Trophoblast cell (in vitro differentiated cells and primary cell): ENCODE data around the gene ZNF79.

Source experiments
- DNase-seq, 2 donors: peaks; one replicate each; pipeline ENCODE4 v3.0.0-alpha.2; 2016
- H2AFZ ChIP-seq: 2 replicates; pipeline ENCODE4 v1.6.1; 2013; ENCODE audit warnings: low read length, moderate library complexity, mild to moderate bottlenecking; ENCODE audit not compliant: insufficient read depth, poor library complexity
- H2AK5ac ChIP-seq: 2 replicates; pipeline ENCODE4 v1.6.1; 2013; ENCODE audit warnings: mild to moderate bottlenecking, low read length
- H2BK120ac ChIP-seq: 2 replicates; pipeline ENCODE4 v1.6.1; 2013; ENCODE audit warnings: low read length, mild to moderate bottlenecking, moderate library complexity; ENCODE audit not compliant: insufficient read depth, poor library complexity
- H2BK12ac ChIP-seq: 2 replicates; pipeline ENCODE4 v1.6.1; 2013; ENCODE audit warnings: mild to moderate bottlenecking, low read length, moderate library complexity
- H2BK5ac ChIP-seq: 2 replicates; pipeline ENCODE4 v1.6.1; 2013; ENCODE audit warnings: low read length, low read depth, moderate library complexity, mild to moderate bottlenecking; ENCODE audit not compliant: poor library complexity
- H3K14ac ChIP-seq: 2 replicates; pipeline ENCODE4 v1.6.1; 2013; ENCODE audit warnings: mild to moderate bottlenecking, low read length
- H3K18ac ChIP-seq: 2 replicates; pipeline ENCODE4 v1.6.1; 2013; ENCODE audit warnings: mild to moderate bottlenecking, low read length
- H3K23ac ChIP-seq: 2 replicates; pipeline ENCODE4 v1.6.1; 2013; ENCODE audit warnings: low read length
- H3K27ac ChIP-seq: 2 replicates; pipeline ENCODE4 v1.5.1; 2013; ENCODE audit warnings: low read depth, mild to moderate bottlenecking, inconsistent platforms, low read length, moderate library complexity
- H3K27me3 ChIP-seq: 2 replicates; pipeline ENCODE4 v1.6.1; 2013; ENCODE audit warnings: inconsistent platforms, mild to moderate bottlenecking, low read length, moderate library complexity; ENCODE audit not compliant: insufficient read depth
- H3K36me3 ChIP-seq, 2 experiments: 1 replicate in 1 of 2; 2 replicates in 1 of 2; pipeline ENCODE4 v1.6.1; 2013; ENCODE audit warnings: low read length in 2 of 2, mild to moderate bottlenecking in 2 of 2, moderate library complexity in 1 of 2; ENCODE audit not compliant: insufficient read depth in 2 of 2, control insufficient read depth in 1 of 2
- H3K4ac ChIP-seq: 2 replicates; pipeline ENCODE4 v1.6.1; 2013; ENCODE audit warnings: low read depth, mild to moderate bottlenecking, low read length, moderate library complexity
- H3K4me1 ChIP-seq, 2 experiments: 1 replicate in 1 of 2; 2 replicates in 1 of 2; pipeline ENCODE4 v1.6.1; 2013; ENCODE audit warnings: low read length in 2 of 2, mild to moderate bottlenecking in 2 of 2, moderate library complexity in 1 of 2; ENCODE audit not compliant: insufficient read depth in 2 of 2, control insufficient read depth in 1 of 2
- H3K4me2 ChIP-seq: 2 replicates; pipeline ENCODE4 v1.6.1; 2013; ENCODE audit warnings: inconsistent platforms, mild to moderate bottlenecking, low read length, moderate library complexity
- H3K4me3 ChIP-seq: 2 replicates; pipeline ENCODE4 v1.5.1; 2013; ENCODE audit warnings: mild to moderate bottlenecking, low read depth, low read length, inconsistent platforms
- H3K79me1 ChIP-seq: one replicate; pipeline ENCODE4 v1.6.1; 2013; ENCODE audit warnings: low read length
- H3K79me2 ChIP-seq: 2 replicates; pipeline ENCODE4 v1.6.1; 2013; ENCODE audit warnings: low read length, mild to moderate bottlenecking; ENCODE audit not compliant: control insufficient read depth, insufficient read depth, poor library complexity
- H3K9ac ChIP-seq: 2 replicates; pipeline ENCODE4 v1.6.1; 2013; ENCODE audit warnings: mild to moderate bottlenecking, low read length
- H3K9me3 ChIP-seq: 2 replicates; pipeline ENCODE4 v1.6.1; 2013; ENCODE audit warnings: low read depth, mild to moderate bottlenecking, control low read depth, inconsistent platforms, low read length; ENCODE audit not compliant: insufficient read depth
- H4K12ac ChIP-seq: 2 replicates; pipeline ENCODE4 v1.6.1; 2013; ENCODE audit warnings: low read depth, mild to moderate bottlenecking, low read length, moderate library complexity
- H4K8ac ChIP-seq: 2 replicates; pipeline ENCODE4 v1.6.1; 2013; ENCODE audit warnings: low read depth, mild to moderate bottlenecking, low read length, moderate library complexity
- H4K91ac ChIP-seq: one replicate; pipeline ENCODE4 v1.6.1; 2013; ENCODE audit warnings: low read depth, mild to moderate bottlenecking, low read length, moderate library complexity
- WGBS: extraction: QIAGEN DNeasy Blood & Tissue Kit; methylation state at CpG from one replicate; pipeline ENCODE4 v1.1.7; 2013; ENCODE audit warnings: missing lambda C conversion rate; ENCODE audit not compliant: insufficient read length, insufficient coverage; ENCODE audit errors: extremely low coverage; 5-methylcytosine and 5-hydroxymethylcytosine counted together

The ZNF79 gene

DNA sequence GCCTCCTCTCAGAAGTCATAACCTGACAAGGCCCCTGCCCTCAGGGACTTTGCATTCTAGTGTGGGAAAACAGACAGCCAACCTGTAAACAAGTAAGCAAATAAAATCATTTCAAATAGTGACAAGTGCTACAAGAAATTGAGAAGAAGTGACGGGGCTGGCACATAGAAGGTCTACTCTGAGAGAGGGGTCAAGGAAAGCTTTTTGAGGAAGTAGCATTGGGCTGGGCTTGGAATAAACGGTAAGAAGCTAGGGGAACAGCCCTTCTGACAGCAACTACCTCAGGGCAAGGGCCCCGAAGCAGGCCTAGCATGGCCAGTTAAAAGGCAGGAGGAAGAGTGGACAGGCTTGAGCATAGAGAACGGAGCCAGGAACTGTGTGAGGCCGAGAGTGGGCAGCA, 32.0 kb upstream of the ZNF79 start:
- Histone ChIP-seq H3K4me3 (no peak overlapping the region), H3K79me2 (peaks cover 2% of the 10 kb centered on the region), H3K14ac (peak overlapping the region; percentile 18), H3K9ac (no peak overlapping the region), H2BK5ac (peak overlapping the region; percentile 1), H3K9me3 (no peaks in the 10 kb centered on the region), H2BK120ac (peak overlapping the region; percentile 77), H2AFZ (no peak overlapping the region), H2BK12ac (peak overlapping the region; percentile 50), H4K12ac (no peak overlapping the region), H3K27me3 (no peaks in the 10 kb centered on the region), H3K36me3 (no peaks in the 10 kb centered on the region), H3K27ac (no peak overlapping the region), H3K4me1 (peaks cover 31 to 40% of the 10 kb centered on the region in 2 experiments), H3K4me2 (no peak overlapping the region), H2AK5ac (no peak overlapping the region), H4K91ac (peak overlapping the region; percentile 88), H3K18ac (no peak overlapping the region), H3K79me1 (peaks cover 27% of the 10 kb centered on the region), H3K23ac (no peak overlapping the region), H4K8ac (no peak overlapping the region), H3K4ac (no peak overlapping the region)
- WGBS, result no CpG with 5 or more reads among the region's 5 CpGs
- no peak for DNase-seq

DNA sequence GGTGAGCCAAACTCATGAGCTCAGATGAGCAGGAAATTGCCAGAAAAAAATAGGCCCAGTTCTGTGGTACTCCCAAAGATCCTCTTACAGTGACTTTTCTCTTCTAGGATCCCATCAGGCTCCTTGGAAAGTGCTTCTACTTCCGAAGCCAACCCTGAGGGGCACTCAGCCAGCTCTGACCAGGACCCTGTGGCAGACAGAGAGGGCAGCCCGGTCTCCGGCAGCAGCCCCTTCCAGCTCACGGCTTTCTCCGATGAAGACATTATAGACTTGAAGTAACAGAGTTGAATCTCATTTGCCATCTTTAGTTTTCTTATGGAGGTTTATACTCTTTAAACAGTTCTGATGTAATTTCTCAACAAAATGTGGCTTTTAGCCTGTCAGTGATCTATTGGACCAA, 31.2 kb upstream of the ZNF79 start:
- Histone ChIP-seq H3K27me3 (no peaks in the 10 kb centered on the region), H3K4ac (no peak overlapping the region), H3K4me3 (no peak overlapping the region), H4K91ac (peak overlapping the region; percentile 88), H3K23ac (no peak overlapping the region), H4K12ac (no peak overlapping the region), H2BK5ac (peak overlapping the region; percentile 60), H3K14ac (no peak overlapping the region), H3K4me1 (peaks cover 28 to 38% of the 10 kb centered on the region in 2 experiments), H3K9ac (no peak overlapping the region), H3K79me2 (peaks cover 9% of the 10 kb centered on the region), H3K4me2 (no peak overlapping the region), H2BK12ac (peak overlapping the region; percentile 95), H3K36me3 (no peaks in the 10 kb centered on the region), H4K8ac (peak overlapping the region; percentile 61), H3K27ac (no peak overlapping the region), H3K79me1 (peaks cover 31% of the 10 kb centered on the region), H2AK5ac (peak overlapping the region; percentile 80), H2BK120ac (peak overlapping the region; percentile 77), H3K18ac (no peak overlapping the region), H3K9me3 (no peaks in the 10 kb centered on the region), H2AFZ (no peak overlapping the region)
- WGBS, result no CpG with 5 or more reads among the region's 5 CpGs
- DNase-seq, result no peak

DNA sequence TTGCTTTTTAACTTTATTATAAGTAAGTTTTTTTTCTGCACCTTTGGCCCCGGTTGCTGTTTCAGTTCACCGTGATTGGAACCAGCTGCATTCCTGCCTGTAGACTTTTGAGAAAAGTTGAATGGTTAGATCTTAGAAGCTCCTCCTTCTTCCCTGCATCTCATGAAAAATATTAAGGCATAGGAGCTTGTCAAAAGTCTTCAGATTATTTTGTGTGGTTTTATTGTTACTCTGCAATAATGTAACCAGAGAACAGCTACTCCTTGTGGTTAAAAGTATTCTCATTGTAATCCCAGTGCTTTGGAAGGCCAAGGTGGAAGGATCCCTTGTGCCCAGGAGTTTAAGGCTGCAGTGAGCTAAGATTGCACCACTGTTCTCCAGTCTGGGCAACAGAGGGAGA, 30.5 kb upstream of the ZNF79 start:
- H3K9ac ChIP-seq, result no peak overlapping the region
- no peak overlapping the region for H3K14ac ChIP-seq
- H3K4me2 ChIP-seq, result no peak overlapping the region
- no peak overlapping the region for H3K23ac ChIP-seq
- no peak overlapping the region for H4K91ac ChIP-seq
- H2AK5ac ChIP-seq, result no peak overlapping the region
- H3K4ac ChIP-seq, result no peak overlapping the region
- H2BK120ac ChIP-seq, result no peak overlapping the region
- H3K36me3 ChIP-seq, result no peaks in the 10 kb centered on the region
- no peak overlapping the region for H4K8ac ChIP-seq
- H3K4me3 ChIP-seq, result no peak overlapping the region
- H2AFZ ChIP-seq, result no peak overlapping the region
- H4K12ac ChIP-seq, result no peak overlapping the region
- H2BK5ac ChIP-seq, result no peak overlapping the region
- H3K18ac ChIP-seq, result no peak overlapping the region
- WGBS, result no CpG with 5 or more reads among the region's 2 CpGs
- no peak overlapping the region for H3K27ac ChIP-seq
- H2BK12ac ChIP-seq, result no peak overlapping the region
- H3K79me2 ChIP-seq, result peaks cover 14% of the 10 kb centered on the region
- no peaks in the 10 kb centered on the region for H3K27me3 ChIP-seq
- peaks cover 32 to 43% of the 10 kb centered on the region in 2 experiments for H3K4me1 ChIP-seq
- H3K9me3 ChIP-seq, result no peaks in the 10 kb centered on the region
- no peak for DNase-seq
- H3K79me1 ChIP-seq, result peaks cover 32% of the 10 kb centered on the region

DNA sequence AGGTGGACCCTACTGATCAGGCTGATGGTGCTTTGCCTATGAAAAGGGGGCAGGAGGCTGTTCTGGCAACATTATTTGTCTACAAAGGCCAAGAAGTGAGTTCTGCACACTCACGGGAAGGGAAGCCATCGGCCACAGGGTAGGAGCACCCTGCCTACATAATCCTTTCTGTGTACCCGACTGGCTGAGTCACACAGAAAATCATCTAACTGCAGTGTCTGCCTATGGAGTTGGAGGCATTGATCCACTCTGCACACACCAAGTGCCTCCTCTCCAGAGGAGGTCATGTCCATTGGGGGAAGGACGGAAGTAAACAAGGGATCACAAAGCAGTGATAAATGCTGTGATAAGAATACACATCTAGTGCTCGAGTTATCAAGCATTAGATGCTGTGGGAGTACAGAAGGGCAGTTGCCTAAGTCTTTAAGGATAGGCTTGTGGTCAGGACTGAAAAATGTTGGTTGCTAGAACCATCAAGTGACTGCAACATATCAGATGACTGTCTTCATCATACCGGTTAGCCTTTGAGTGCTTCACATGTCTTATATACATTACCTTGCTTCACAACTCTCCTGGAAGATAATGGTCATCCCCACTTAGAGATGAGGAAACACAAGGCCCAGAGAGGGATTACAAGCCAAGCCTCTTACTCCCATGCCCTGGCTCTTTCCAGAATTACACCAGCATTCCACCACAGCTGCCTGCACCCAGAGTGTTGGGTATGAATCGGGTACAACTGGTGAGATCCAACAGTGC, 28.5 kb upstream of the ZNF79 start:
- H3K4ac ChIP-seq, result no peak overlapping the region
- H3K9me3 ChIP-seq, result no peaks in the 10 kb centered on the region
- peaks cover 10 to 14% of the 10 kb centered on the region in 2 experiments for H3K36me3 ChIP-seq
- WGBS, result no CpG with 5 or more reads among the region's 7 CpGs
- H2AFZ ChIP-seq, result no peak overlapping the region
- DNase-seq, result no peak
- no peak overlapping the region for H3K27ac ChIP-seq
- H2BK120ac ChIP-seq, result no peak overlapping the region
- H3K18ac ChIP-seq, result no peak overlapping the region
- H3K79me2 ChIP-seq, result peaks cover 16% of the 10 kb centered on the region
- H4K91ac ChIP-seq, result peak overlapping the region; percentile 36
- no peak overlapping the region for H4K12ac ChIP-seq
- H2AK5ac ChIP-seq, result no peak overlapping the region
- H3K4me3 ChIP-seq, result no peak overlapping the region
- H3K4me2 ChIP-seq, result peak overlapping the region; percentile 98
- H4K8ac ChIP-seq, result peak overlapping the region; percentile 15
- peak overlapping the region; percentile 26 for H3K14ac ChIP-seq
- H3K4me1 ChIP-seq, result peaks cover 27 to 31% of the 10 kb centered on the region in 2 experiments
- no peak overlapping the region for H3K23ac ChIP-seq
- H3K27me3 ChIP-seq, result no peaks in the 10 kb centered on the region
- H2BK5ac ChIP-seq, result no peak overlapping the region
- no peak overlapping the region for H3K9ac ChIP-seq
- peak overlapping the region; percentile 51 for H2BK12ac ChIP-seq
- peaks cover 21% of the 10 kb centered on the region for H3K79me1 ChIP-seq
